GM12878 (cell line): ENCODE data around the gene GRHL1. TPM values are rescaled to one million over a fixed set of nuclear protein-coding genes. Genes with fewer than 3 reads are reported as not detected.

Source experiments
- CHD2 ChIP-seq: IDR thresholded peaks from 2 replicates; pipeline ENCODE4 v1.6.1; 2011; ENCODE audit warnings: low read depth, low read length, improper control_type of control experiment, borderline replicate concordance
- EZH2 ChIP-seq: IDR thresholded peaks from 2 replicates; pipeline ENCODE4 v1.6.1; 2012; ENCODE audit warnings: low read depth, mild to moderate bottlenecking, control low read depth, inconsistent platforms, low read length, borderline replicate concordance; ENCODE audit not compliant: control insufficient read depth
- ZNF217 ChIP-seq: fragments of 450-650 bp; IDR thresholded peaks from 2 replicates; pipeline ENCODE4 v1.6.1; 2017; ENCODE audit warnings: antibody characterized with exemption, mild to moderate bottlenecking
- polyA plus RNA-seq, 11 experiments: library from polyadenylated mRNA; depleted of rRNA in 4 of 11; unstranded in 6 of 11; stranded (reverse) in 5 of 11; fragments of >200 nt; fragmentation: Nextera tagmentation in 4 of 11; fragmentation: Illumina TruSeq in 1 of 11; extraction: Ambion mirVana in 4 of 11; extraction: Trizol in 1 of 11; gene quantifications; 1 replicate in 1 of 11; 2 replicates in 10 of 11; pipeline versions ENCODE4 v1.2.1 to v1.2.3, GENCODE V29; 2011 to 2016; ENCODE audit warnings: inconsistent platforms in 2 of 11, missing spikeins in 2 of 11, low read depth in 1 of 11
- total RNA-seq, 4 experiments: library from RNA; depleted of rRNA in 3 of 4; stranded (reverse); fragments of >200 nt in 3 of 4; fragmentation: Illumina TruSeq in 1 of 4; extraction: Trizol in 1 of 4; gene quantifications; 2 replicates each; pipeline versions ENCODE4 v1.2.1 to v1.2.3, GENCODE V29; 2013 to 2021
- TF ChIP-seq, protein P1 (sequence below): fragments of 450-650 bp; conservative IDR thresholded peaks from 2 replicates; pipeline ENCODE4 v1.6.1; 2017; ENCODE audit warnings: mild to moderate bottlenecking, moderate library complexity
- TF ChIP-seq, protein P2 (sequence below): fragments of 450-650 bp; IDR thresholded peaks from 2 replicates; pipeline ENCODE4 v1.6.1; 2016; ENCODE audit warnings: mild to moderate bottlenecking
- TF ChIP-seq, protein P3 (sequence below): fragments of 450-650 bp; IDR thresholded peaks from 2 replicates; pipeline ENCODE4 v1.6.1; 2017; ENCODE audit warnings: mild to moderate bottlenecking, moderate library complexity

The GRHL1 gene
- total and polyA plus RNA-seq, 10 of the 15 experiments (the other 5 are each of a cell fraction or from before 2014, with no cell fraction given): 0.09 to 0.81 (median 0.28) TPM; not detected in 1

DNA sequence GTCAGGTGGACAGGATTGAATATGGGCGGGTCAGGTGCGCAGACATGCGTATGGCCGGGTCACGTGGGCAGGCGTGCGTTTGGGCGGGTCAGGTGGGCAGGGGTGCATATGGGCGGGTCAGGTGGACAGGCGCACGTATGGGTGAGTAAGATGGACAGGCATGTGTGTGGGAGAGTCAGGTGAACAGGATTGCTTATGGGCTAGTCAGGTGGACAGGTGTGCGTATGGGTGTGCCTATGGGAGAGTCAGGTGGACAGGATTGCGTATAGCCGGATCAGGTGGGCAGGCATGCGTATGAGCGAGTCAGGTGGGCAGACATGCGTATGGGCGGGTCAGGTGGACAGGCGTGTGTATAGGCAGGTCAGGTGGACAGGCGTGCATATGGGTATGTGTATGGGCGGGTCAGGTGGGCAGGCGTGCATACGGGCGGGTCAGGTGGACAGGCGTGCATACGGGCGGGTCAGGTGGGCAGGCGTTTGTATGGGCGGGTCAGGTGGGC lies 61.5 kb downstream of the GRHL1 start (continued):
- TF ChIP-seq, protein P1, sequence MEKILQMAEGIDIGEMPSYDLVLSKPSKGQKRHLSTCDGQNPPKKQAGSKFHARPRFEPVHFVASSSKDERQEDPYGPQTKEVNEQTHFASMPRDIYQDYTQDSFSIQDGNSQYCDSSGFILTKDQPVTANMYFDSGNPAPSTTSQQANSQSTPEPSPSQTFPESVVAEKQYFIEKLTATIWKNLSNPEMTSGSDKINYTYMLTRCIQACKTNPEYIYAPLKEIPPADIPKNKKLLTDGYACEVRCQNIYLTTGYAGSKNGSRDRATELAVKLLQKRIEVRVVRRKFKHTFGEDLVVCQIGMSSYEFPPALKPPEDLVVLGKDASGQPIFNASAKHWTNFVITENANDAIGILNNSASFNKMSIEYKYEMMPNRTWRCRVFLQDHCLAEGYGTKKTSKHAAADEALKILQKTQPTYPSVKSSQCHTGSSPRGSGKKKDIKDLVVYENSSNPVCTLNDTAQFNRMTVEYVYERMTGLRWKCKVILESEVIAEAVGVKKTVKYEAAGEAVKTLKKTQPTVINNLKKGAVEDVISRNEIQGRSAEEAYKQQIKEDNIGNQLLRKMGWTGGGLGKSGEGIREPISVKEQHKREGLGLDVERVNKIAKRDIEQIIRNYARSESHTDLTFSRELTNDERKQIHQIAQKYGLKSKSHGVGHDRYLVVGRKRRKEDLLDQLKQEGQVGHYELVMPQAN: no peak
- TF ChIP-seq ZNF217 (no peak), CHD2 (no peak), EZH2 (no peak)
- TF ChIP-seq, protein P2, sequence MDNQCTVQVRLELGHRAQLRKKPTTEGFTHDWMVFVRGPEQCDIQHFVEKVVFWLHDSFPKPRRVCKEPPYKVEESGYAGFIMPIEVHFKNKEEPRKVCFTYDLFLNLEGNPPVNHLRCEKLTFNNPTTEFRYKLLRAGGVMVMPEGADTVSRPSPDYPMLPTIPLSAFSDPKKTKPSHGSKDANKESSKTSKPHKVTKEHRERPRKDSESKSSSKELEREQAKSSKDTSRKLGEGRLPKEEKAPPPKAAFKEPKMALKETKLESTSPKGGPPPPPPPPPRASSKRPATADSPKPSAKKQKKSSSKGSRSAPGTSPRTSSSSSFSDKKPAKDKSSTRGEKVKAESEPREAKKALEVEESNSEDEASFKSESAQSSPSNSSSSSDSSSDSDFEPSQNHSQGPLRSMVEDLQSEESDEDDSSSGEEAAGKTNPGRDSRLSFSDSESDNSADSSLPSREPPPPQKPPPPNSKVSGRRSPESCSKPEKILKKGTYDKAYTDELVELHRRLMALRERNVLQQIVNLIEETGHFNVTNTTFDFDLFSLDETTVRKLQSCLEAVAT: no peak
- TF ChIP-seq, protein P3, sequence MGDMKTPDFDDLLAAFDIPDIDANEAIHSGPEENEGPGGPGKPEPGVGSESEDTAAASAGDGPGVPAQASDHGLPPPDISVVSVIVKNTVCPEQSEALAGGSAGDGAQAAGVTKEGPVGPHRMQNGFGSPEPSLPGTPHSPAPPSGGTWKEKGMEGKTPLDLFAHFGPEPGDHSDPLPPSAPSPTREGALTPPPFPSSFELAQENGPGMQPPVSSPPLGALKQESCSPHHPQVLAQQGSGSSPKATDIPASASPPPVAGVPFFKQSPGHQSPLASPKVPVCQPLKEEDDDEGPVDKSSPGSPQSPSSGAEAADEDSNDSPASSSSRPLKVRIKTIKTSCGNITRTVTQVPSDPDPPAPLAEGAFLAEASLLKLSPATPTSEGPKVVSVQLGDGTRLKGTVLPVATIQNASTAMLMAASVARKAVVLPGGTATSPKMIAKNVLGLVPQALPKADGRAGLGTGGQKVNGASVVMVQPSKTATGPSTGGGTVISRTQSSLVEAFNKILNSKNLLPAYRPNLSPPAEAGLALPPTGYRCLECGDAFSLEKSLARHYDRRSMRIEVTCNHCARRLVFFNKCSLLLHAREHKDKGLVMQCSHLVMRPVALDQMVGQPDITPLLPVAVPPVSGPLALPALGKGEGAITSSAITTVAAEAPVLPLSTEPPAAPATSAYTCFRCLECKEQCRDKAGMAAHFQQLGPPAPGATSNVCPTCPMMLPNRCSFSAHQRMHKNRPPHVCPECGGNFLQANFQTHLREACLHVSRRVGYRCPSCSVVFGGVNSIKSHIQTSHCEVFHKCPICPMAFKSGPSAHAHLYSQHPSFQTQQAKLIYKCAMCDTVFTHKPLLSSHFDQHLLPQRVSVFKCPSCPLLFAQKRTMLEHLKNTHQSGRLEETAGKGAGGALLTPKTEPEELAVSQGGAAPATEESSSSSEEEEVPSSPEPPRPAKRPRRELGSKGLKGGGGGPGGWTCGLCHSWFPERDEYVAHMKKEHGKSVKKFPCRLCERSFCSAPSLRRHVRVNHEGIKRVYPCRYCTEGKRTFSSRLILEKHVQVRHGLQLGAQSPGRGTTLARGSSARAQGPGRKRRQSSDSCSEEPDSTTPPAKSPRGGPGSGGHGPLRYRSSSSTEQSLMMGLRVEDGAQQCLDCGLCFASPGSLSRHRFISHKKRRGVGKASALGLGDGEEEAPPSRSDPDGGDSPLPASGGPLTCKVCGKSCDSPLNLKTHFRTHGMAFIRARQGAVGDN: no peak
